Peyer's patch (tissue), 4 donors: ENCODE data around the gene C1orf216. TPM values are rescaled to one million over a fixed set of nuclear protein-coding genes. Genes with fewer than 3 reads are reported as not detected.

Experiments used
- DNase-seq, 3 donors: peaks; one replicate each; pipeline ENCODE4 v3.0.0-alpha.2; 2017 to 2019
- H3K27ac ChIP-seq, 4 donors: fragments of 200-600 bp; sonication (generic); one replicate each; pipeline ENCODE4 v1.5.1; 2016 to 2019
- H3K27me3 ChIP-seq, 2 donors: fragments of 200-600 bp; sonication (generic); one replicate each; pipeline ENCODE4 v1.5.1; 2019
- H3K36me3 ChIP-seq, 3 donors: fragments of 200-600 bp; sonication (generic); one replicate each; pipeline ENCODE4 v1.5.1; 2016 to 2019
- H3K4me1 ChIP-seq, 4 donors: fragments of 200-600 bp; sonication (generic); one replicate each; pipeline ENCODE4 v1.5.1; 2016 to 2019
- H3K4me3 ChIP-seq, 4 donors: fragments of 200-600 bp; sonication (generic); 1 replicate in 3 of 4; 2 replicates in 1 of 4; pipeline ENCODE4 v1.5.1; 2016 to 2019; ENCODE audit warnings: mild to moderate bottlenecking in 1 of 4
- H3K9me3 ChIP-seq, 4 donors: fragments of 200-600 bp; sonication (generic); one replicate each; pipeline ENCODE4 v1.5.1; 2016 to 2019; ENCODE audit warnings: mild to moderate bottlenecking in 1 of 4
- CTCF ChIP-seq, 6 experiments: fragments of 450-650 bp in 4 of 6; fragments of 200-600 bp in 2 of 6; sonication (generic) in 1 of 6; IDR thresholded peaks; one replicate each; pipeline ENCODE4 v1.5.1; 2017 to 2019; ENCODE audit warnings: antibody characterized with exemption in 6 of 6, mild to moderate bottlenecking in 3 of 6, moderate library complexity in 1 of 6
- POLR2A ChIP-seq, 2 donors: fragments of 450-650 bp; IDR thresholded peaks; one replicate each; pipeline ENCODE4 v1.5.1; 2017; ENCODE audit warnings: antibody characterized with exemption in 2 of 2, mild to moderate bottlenecking in 2 of 2, moderate library complexity in 2 of 2
- total RNA-seq, 4 donors: library from RNA; depleted of rRNA; stranded (reverse); fragments of >200 nt; gene quantifications; one replicate each; pipeline ENCODE4 v1.1.0, GENCODE V29; 2016

C1orf216 gene
- total RNA-seq, 4 donors from 2014 or later, result 2.7 to 5.8 (median 3.4) TPM

GRCh38 chr1:35680271-35680670 lies 38.4 kb downstream of the C1orf216 start:
- no peak for DNase-seq
- no peak for TF ChIP-seq POLR2A (IDR thresholded peaks at IDR 0.05)
- TF ChIP-seq CTCF (IDR thresholded peaks at IDR 0.05), result no peak
- no peak overlapping the region for H3K27ac ChIP-seq
- H3K4me1 ChIP-seq, result no peaks in the 10 kb centered on the region
- no peaks in the 10 kb centered on the region for H3K9me3 ChIP-seq
- no peaks in the 10 kb centered on the region for H3K27me3 ChIP-seq
- H3K36me3 ChIP-seq, result no peaks in the 10 kb centered on the region
- no peak overlapping the region for H3K4me3 ChIP-seq

- DNase-seq, result no peak
- Histone ChIP-seq H3K4me1 (no peaks in the 10 kb centered on the region), H3K27me3 (no peaks in the 10 kb centered on the region), H3K27ac (no peak overlapping the region), H3K9me3 (no peaks in the 10 kb centered on the region), H3K36me3 (no peaks in the 10 kb centered on the region), H3K4me3 (no peak overlapping the region)
- TF ChIP-seq CTCF (IDR thresholded peaks at IDR 0.05), result no peak
- no peak for TF ChIP-seq POLR2A (IDR thresholded peaks at IDR 0.05)
Observed at GRCh38 chr1:35675773-35676172, 42.9 kb downstream of the C1orf216 start.

- Histone ChIP-seq H3K9me3 (no peaks in the 10 kb centered on the region), H3K27ac (no peak overlapping the region), H3K36me3 (no peaks in the 10 kb centered on the region), H3K27me3 (no peaks in the 10 kb centered on the region), H3K4me1 (no peaks in the 10 kb centered on the region), H3K4me3 (no peak overlapping the region)
- no peak for DNase-seq
- no peak for TF ChIP-seq POLR2A (IDR thresholded peaks at IDR 0.05)
- TF ChIP-seq CTCF (IDR thresholded peaks at IDR 0.05), result no peak
Observed at GRCh38 chr1:35674111-35674510, 44.6 kb downstream of the C1orf216 start.

- no peak overlapping the region for H3K27ac ChIP-seq
- no peaks in the 10 kb centered on the region for H3K9me3 ChIP-seq
- no peaks in the 10 kb centered on the region for H3K27me3 ChIP-seq
- H3K4me1 ChIP-seq, result no peaks in the 10 kb centered on the region
- no peak overlapping the region for H3K4me3 ChIP-seq
- DNase-seq, result no peak
- no peak for TF ChIP-seq CTCF (IDR thresholded peaks at IDR 0.05)
- no peak for TF ChIP-seq POLR2A (IDR thresholded peaks at IDR 0.05)
- no peaks in the 10 kb centered on the region for H3K36me3 ChIP-seq
Observed at GRCh38 chr1:35672116-35672515, 46.6 kb downstream of the C1orf216 start.

- DNase-seq, result no peak
- no peaks in the 10 kb centered on the region for H3K27me3 ChIP-seq
Observed at GRCh38 chr1:35668506-35668905, 50.2 kb downstream of the C1orf216 start.

More at GRCh38 chr1:35668506-35668905, 50.2 kb downstream of the C1orf216 start:
- H3K9me3 ChIP-seq, result no peaks in the 10 kb centered on the region
- no peaks in the 10 kb centered on the region for H3K4me1 ChIP-seq
- H3K4me3 ChIP-seq, result no peak overlapping the region
- no peak overlapping the region for H3K27ac ChIP-seq
- no peaks in the 10 kb centered on the region for H3K36me3 ChIP-seq
- TF ChIP-seq CTCF (IDR thresholded peaks at IDR 0.05), result no peak
- no peak for TF ChIP-seq POLR2A (IDR thresholded peaks at IDR 0.05)
